OCI-LY3 (cell line): ENCODE measurements around the gene NKAIN4.

Source experiments
- EZH2phosphoT487 ChIP-seq: fragments of 200-600 bp; shearing (Covaris generic); IDR thresholded peaks from 2 replicates; pipeline ENCODE4 v1.6.1; 2018; ENCODE audit warnings: antibody characterized with exemption, mixed run types, low read depth
- TF ChIP-seq, protein P1 (sequence below): fragments of 200-600, 300-600 bp; sonication (generic); IDR thresholded peaks from 2 replicates; pipeline ENCODE4 v1.5.1; 2014; ENCODE audit warnings: antibody characterized with exemption, low read length, low read depth

- TF ChIP-seq, protein P1, sequence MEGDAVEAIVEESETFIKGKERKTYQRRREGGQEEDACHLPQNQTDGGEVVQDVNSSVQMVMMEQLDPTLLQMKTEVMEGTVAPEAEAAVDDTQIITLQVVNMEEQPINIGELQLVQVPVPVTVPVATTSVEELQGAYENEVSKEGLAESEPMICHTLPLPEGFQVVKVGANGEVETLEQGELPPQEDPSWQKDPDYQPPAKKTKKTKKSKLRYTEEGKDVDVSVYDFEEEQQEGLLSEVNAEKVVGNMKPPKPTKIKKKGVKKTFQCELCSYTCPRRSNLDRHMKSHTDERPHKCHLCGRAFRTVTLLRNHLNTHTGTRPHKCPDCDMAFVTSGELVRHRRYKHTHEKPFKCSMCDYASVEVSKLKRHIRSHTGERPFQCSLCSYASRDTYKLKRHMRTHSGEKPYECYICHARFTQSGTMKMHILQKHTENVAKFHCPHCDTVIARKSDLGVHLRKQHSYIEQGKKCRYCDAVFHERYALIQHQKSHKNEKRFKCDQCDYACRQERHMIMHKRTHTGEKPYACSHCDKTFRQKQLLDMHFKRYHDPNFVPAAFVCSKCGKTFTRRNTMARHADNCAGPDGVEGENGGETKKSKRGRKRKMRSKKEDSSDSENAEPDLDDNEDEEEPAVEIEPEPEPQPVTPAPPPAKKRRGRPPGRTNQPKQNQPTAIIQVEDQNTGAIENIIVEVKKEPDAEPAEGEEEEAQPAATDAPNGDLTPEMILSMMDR: no peak
- TF ChIP-seq EZH2phosphoT487: no peak
These were observed 3.4 kb upstream of the NKAIN4 start for GRCh38 chr20:63257629-63258028.
